HFFc6 (cell line): Measurements from ENCODE around the gene MYRIP. TPM values are rescaled to one million over a fixed set of nuclear protein-coding genes. Genes with fewer than 3 reads are reported as not detected.
"Not testable (repeated sequence)": the region's sequence is repeated elsewhere in the genome, so short reads cannot be mapped to it uniquely, and the experiment has no call there.

Experiments used
- DNase-seq: peaks from one replicate; pipeline ENCODE4 v3.0.0-alpha.2; 2018
- H3K27ac Mint-ChIP-seq: 2 replicates; pipeline ENCODE4 v1.8.0; 2020; ENCODE audit warnings: mild to moderate bottlenecking, mixed read lengths
- H3K27me3 Mint-ChIP-seq: 2 replicates; pipeline ENCODE4 v1.8.0; 2021; ENCODE audit warnings: mild to moderate bottlenecking, moderate library complexity, mixed read lengths; ENCODE audit not compliant: insufficient read depth
- H3K36me3 Mint-ChIP-seq: 2 replicates; pipeline ENCODE4 v1.8.0; 2021; ENCODE audit warnings: low read depth, mixed read lengths
- H3K4me1 Mint-ChIP-seq: 2 replicates; pipeline ENCODE4 v1.8.0; 2020; ENCODE audit warnings: low read depth, mixed read lengths
- H3K4me3 Mint-ChIP-seq: 2 replicates; pipeline ENCODE4 v1.8.0; 2020; ENCODE audit warnings: mild to moderate bottlenecking, moderate library complexity, mixed read lengths
- H3K9me3 Mint-ChIP-seq: 2 replicates; pipeline ENCODE4 v1.8.0; 2020; ENCODE audit warnings: mild to moderate bottlenecking, mixed read lengths
- total RNA-seq, 6 experiments: library from RNA; stranded (reverse); fragmentation: NEBNext Ultra II Directional; extraction: Animal tissue kit (Norgen Biotek cat#: 25700); gene quantifications; 2 replicates in 1 of 6; 3 replicates in 5 of 6; pipeline ENCODE4 v1.2.3, GENCODE V29; 2021
- TF ChIP-seq, protein P1 (sequence below): fragments of 200-600 bp; sonication (generic); IDR thresholded peaks from 2 replicates; pipeline ENCODE4 v1.5.0; 2021; ENCODE audit warnings: antibody characterized with exemption, mild to moderate bottlenecking

MYRIP gene
- total RNA-seq, 6 experiments from 2014 or later = 0.07 to 0.28 (median 0.13) TPM; not detected in 1

DNA sequence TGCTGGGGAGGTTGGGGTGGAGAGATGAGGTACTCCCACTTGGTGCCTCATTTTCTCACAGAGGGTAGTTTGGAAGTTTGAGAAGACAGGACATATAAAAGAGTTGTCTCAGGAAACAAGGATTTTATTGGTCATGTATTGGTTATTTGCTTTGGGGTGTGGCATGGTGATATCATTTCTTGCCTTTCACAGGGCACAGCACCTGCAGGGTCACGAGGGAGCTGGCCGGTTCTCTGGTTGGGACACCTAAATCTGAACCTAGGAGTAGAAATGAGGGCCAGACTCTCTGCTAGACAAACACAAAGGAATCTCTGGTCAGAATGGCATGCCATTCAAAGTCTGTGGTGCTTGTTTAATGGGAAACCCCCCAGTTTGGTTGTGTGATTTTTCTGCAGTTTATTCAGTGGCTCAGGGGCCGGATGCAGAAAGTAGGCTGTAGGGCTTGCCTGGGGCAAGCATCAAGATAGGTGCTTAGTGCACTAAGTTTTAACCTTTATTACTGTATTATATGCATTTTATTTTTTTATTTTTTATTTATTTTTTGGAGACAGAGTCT is 262.4 kb downstream of the MYRIP start:
- H3K4me1 Mint-ChIP-seq = peaks cover 28% of the 10 kb centered on the region
- H3K9me3 Mint-ChIP-seq = peaks cover under 1% of the 10 kb centered on the region; the same call in 1 of the 2 replicates
- TF ChIP-seq, protein P1, sequence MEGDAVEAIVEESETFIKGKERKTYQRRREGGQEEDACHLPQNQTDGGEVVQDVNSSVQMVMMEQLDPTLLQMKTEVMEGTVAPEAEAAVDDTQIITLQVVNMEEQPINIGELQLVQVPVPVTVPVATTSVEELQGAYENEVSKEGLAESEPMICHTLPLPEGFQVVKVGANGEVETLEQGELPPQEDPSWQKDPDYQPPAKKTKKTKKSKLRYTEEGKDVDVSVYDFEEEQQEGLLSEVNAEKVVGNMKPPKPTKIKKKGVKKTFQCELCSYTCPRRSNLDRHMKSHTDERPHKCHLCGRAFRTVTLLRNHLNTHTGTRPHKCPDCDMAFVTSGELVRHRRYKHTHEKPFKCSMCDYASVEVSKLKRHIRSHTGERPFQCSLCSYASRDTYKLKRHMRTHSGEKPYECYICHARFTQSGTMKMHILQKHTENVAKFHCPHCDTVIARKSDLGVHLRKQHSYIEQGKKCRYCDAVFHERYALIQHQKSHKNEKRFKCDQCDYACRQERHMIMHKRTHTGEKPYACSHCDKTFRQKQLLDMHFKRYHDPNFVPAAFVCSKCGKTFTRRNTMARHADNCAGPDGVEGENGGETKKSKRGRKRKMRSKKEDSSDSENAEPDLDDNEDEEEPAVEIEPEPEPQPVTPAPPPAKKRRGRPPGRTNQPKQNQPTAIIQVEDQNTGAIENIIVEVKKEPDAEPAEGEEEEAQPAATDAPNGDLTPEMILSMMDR = no peak
- H3K36me3 Mint-ChIP-seq = peaks cover 2% of the 10 kb centered on the region
- no peaks in the 10 kb centered on the region for H3K27me3 Mint-ChIP-seq
- no peak for DNase-seq
- H3K4me3 Mint-ChIP-seq = no peak overlapping the region
- no peak overlapping the region for H3K27ac Mint-ChIP-seq

DNA sequence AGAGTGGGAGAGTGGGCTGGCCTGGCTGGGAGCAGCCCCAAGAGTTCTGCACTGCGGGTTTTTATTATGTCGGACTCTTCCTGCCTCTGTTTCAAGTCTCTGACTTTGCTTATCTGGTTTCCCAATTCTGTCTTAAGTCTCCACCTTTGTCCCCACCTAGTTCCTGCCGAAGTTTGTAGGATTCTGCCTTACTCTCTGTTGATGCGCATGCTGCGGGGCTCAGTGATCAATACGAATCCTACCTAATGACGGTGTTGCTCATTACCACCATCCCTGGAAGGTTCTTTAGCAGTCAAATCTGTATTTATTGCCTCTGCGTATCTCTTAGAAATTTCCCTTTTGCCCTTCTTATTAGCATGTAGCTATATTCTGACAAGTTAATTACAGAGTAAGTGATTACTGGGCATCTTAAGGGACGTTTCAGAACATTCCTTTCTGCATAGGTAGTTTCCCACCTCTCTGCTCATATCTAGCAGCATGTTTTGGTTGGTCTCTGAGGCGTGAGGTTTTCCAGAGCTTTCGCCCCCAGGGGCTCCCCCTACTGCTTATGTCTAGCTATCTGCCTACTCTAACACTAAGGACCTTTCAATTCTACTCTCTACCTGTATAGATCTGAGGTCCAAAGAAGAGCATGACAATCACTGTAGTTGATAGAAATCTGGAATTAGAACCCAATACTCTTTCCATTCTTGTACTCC is 264.1 kb downstream of the MYRIP start:
- Mint-ChIP-seq H3K27ac (no peak overlapping the region), H3K27me3 (no peaks in the 10 kb centered on the region), H3K9me3 (peaks cover 7% of the 10 kb centered on the region; the same call in 1 of the 2 replicates), H3K4me3 (no peak overlapping the region), H3K4me1 (peaks cover 34% of the 10 kb centered on the region), H3K36me3 (peaks cover 5% of the 10 kb centered on the region)
- TF ChIP-seq, protein P1 = peak; percentile 40; the same call in 1 of the 2 replicates
- no peak for DNase-seq

DNA sequence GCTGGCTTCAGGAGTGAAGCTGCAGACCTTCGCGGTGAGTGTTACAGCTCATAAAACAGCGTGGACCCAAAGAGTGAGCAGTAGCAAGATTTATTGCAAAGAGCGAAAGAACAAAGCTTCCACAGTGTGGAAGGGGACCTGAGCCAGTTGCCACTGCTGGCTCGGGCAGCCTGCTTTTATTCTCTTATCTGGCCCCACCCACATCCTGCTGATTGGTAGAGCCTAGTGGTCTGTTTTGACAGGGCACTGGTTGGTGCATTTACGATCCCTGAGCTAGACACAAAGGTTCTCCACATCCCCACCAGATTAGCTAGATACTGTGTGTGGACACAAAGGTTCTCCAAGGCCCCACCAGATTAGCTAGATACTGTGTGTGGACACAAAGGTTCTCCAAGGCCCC is 267.7 kb downstream of the MYRIP start:
- peaks cover 15% of the 10 kb centered on the region for H3K9me3 Mint-ChIP-seq
- not testable (repeated sequence) for H3K4me3 Mint-ChIP-seq, H3K27ac Mint-ChIP-seq, DNase-seq, H3K27me3 Mint-ChIP-seq
- peaks cover 58% of the 10 kb centered on the region for H3K4me1 Mint-ChIP-seq
- H3K36me3 Mint-ChIP-seq = peaks cover 18% of the 10 kb centered on the region

DNA sequence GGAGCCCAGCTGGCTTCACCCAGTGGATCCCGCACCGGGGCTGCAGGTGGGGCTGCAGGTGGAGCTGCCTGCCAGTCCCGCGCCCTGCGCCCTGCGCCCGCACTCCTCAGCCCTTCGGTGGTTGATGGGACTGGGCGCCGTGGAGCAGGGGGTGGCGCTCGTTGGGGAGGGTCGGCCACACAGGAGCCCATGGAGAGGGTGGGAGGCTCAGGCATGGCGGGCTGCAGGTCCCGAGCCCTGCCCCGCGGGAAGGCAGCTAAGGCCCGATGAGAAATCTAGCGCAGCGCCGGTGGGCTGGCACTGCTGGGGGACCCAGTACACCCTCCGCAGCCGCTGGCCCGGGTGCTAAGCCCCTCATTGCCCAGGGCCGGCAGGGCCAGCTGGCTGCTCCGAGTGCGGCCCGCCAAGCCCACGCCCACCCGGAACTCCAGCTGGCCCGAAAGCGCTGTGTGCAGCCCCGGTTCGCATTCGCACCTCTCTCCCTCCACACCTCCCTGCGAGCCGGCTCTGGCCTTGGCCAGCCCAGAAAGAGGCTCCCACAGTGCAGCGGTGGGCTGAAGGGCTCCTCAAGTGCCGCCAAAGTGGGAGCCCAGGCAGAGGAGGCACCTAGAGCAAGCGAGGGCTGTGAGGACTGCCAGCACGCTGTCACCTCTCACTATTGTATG is 268.6 kb downstream of the MYRIP start:
- Mint-ChIP-seq H3K4me1 (peaks cover 66% of the 10 kb centered on the region), H3K36me3 (peaks cover 27% of the 10 kb centered on the region), H3K9me3 (peaks cover 15% of the 10 kb centered on the region)
- H3K27me3 Mint-ChIP-seq, H3K27ac Mint-ChIP-seq, H3K4me3 Mint-ChIP-seq, DNase-seq: not testable (repeated sequence)

DNA sequence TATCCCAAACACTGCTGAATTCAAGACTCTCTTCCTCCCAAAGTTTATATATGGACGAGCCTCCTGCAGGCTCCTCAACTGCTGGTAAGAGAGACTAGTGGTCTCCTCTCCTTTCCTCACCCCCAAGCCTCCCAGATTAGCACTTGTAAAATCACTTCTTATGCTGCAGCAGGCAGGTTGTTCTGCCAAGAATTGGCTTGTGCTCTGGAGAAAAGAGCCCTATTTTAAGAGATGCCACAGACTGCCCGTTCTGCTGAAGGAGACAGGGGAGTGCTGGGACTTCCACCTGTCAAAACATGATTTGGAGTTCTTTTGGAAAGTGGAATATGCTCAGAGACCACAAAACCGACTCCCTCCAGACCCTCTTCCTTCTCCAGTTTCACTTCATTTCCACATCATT is 269.2 kb downstream of the MYRIP start:
- H3K4me3 Mint-ChIP-seq = peak overlapping the region; percentile 12; the same call in 1 of the 2 replicates
- peaks cover 15% of the 10 kb centered on the region for H3K9me3 Mint-ChIP-seq
- TF ChIP-seq, protein P1 = no peak
- H3K4me1 Mint-ChIP-seq = peaks cover 62% of the 10 kb centered on the region
- DNase-seq = no peak
- H3K36me3 Mint-ChIP-seq = peaks cover 32% of the 10 kb centered on the region
- peak overlapping the region; percentile 86 for H3K27ac Mint-ChIP-seq
- H3K27me3 Mint-ChIP-seq = no peaks in the 10 kb centered on the region

DNA sequence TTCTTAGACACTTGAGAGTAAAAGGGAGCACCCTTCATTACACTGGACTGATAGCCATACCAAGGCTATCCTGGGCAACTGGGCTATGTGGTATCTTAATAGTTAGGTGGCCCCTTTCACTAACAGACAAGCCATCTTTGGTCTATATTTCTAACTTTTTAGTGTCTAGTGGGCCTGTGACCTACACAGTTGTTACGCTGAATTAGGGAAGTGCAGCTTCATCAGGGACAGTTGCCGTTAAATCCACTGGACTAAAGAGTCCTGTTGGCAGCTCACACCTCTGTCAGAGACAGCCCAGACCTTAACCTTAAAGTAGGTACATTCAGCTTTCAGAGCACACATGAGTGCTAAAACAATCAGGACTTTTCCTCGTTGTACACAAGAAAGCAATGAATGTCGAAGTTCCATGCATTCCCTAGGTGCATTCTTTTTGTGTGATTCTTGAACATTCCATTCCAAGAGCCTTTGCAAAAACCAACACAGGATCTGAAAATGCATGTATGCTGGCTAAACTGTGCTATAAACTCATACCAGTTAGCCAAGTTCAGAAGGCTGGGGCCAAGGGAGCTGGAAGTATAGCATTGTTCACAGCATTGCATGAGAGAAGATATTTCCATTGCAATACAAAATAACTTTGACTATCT is 269.9 kb downstream of the MYRIP start:
- H3K4me1 Mint-ChIP-seq = peaks cover 62% of the 10 kb centered on the region
- peak overlapping the region; percentile 86 for H3K27ac Mint-ChIP-seq
- H3K27me3 Mint-ChIP-seq = no peaks in the 10 kb centered on the region
- H3K9me3 Mint-ChIP-seq = peaks cover 15% of the 10 kb centered on the region
- peak overlapping the region; percentile 30; the same call in 1 of the 2 replicates for H3K4me3 Mint-ChIP-seq
- DNase-seq = peak; percentile 87
- TF ChIP-seq, protein P1 = no peak
- peaks cover 33% of the 10 kb centered on the region for H3K36me3 Mint-ChIP-seq
